ENCODE data around the gene SBK3.
"Not testable (repeated sequence)": the region's sequence is repeated elsewhere in the genome, so short reads cannot be mapped to it uniquely, and the experiment has no call there.

The SBK3 gene

GRCh38 chr19:55578031-55578760, 32.9 kb upstream of the SBK3 start:
- no peak for DNase-seq

- no peak for DNase-seq
Observed at GRCh38 chr19:55576746-55577145, 31.4 kb upstream of the SBK3 start.

- DNase-seq = not testable (repeated sequence)
Observed at GRCh38 chr19:55573929-55574328, 28.6 kb upstream of the SBK3 start.

- not testable (repeated sequence) for DNase-seq
Observed at GRCh38 chr19:55569477-55569876, 24.1 kb upstream of the SBK3 start.

GRCh38 chr19:55567708-55568328, 22.5 kb upstream of the SBK3 start:
- DNase-seq = no peak

GRCh38 chr19:55566823-55567222, 21.5 kb upstream of the SBK3 start:
- no peak for DNase-seq

- peak in 1 of 58 donors; percentile 9 for DNase-seq
Observed at GRCh38 chr19:55563261-55563690, 17.9 kb upstream of the SBK3 start.

- DNase-seq = no peak
Observed at GRCh38 chr19:55559684-55560083, 14.3 kb upstream of the SBK3 start.

GRCh38 chr19:55554741-55555152, 9.4 kb upstream of the SBK3 start:
- no peak for DNase-seq

GRCh38 chr19:55554302-55554701, 9.0 kb upstream of the SBK3 start:
- DNase-seq = no peak

- DNase-seq = no peak
Observed at GRCh38 chr19:55553217-55554182, 8.2 kb upstream of the SBK3 start.

- DNase-seq = no peak
Observed at GRCh38 chr19:55552620-55553019, 7.3 kb upstream of the SBK3 start.

GRCh38 chr19:55552206-55552605, 6.9 kb upstream of the SBK3 start:
- no peak for DNase-seq

GRCh38 chr19:55550321-55550650, 4.9 kb upstream of the SBK3 start:
- DNase-seq = no peak

- no peak for DNase-seq
Observed at GRCh38 chr19:55549500-55550320, 4.4 kb upstream of the SBK3 start.

GRCh38 chr19:55546822-55547614, 1.7 kb upstream of the SBK3 start:
- peak in 7 of 58 donors; percentile 2 to 14 (median 8) for DNase-seq

- no peak for DNase-seq
Observed at GRCh38 chr19:55546011-55546410, 668 bp upstream of the SBK3 start.

GRCh38 chr19:55544776-55545439, 435 bp downstream of the SBK3 start:
- no peak for DNase-seq

GRCh38 chr19:55544014-55544413, 1.3 kb downstream of the SBK3 start:
- DNase-seq = no peak

GRCh38 chr19:55543567-55543966, 1.8 kb downstream of the SBK3 start:
- no peak for DNase-seq
